MM.1S (cell line): ENCODE data around the gene ST8SIA3.

Experiments used
- EZH2 ChIP-seq: fragments of 300-600 bp; sonication (generic); optimal IDR thresholded peaks from 2 replicates; pipeline ENCODE3; 2017; ENCODE audit warnings: low read depth, mild to moderate bottlenecking, antibody characterized with exemption, low read length, mixed read lengths
- EZH2phosphoT487 ChIP-seq: fragments of 300-600 bp; sonication (generic); IDR thresholded peaks from 2 replicates; pipeline ENCODE4 v1.6.1; 2018; ENCODE audit warnings: antibody characterized with exemption, low read length
- TF ChIP-seq, protein P1 (sequence below): fragments of 300-600 bp; sonication (generic); IDR thresholded peaks from 2 replicates; pipeline ENCODE4 v1.5.1; 2016; ENCODE audit warnings: antibody characterized with exemption, low read length, mixed read lengths

DNA sequence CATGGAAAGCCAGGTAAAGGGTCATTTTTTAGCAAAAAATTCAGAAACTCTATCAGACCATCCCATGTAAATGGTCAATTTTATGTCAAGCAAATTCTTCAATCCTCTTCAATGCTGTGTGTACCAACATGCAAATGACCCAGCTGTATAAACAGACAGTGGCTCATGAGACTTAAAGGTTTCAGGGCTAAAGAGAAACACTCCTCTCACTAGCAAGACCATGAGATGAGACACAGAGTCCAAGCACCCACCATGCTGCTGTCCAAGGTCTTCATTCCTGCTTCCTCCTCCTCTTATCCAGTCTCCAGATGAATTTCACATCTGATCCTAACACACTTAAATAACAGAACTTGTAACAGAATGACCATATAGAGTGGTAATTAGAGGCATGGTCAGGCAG is 52.0 kb downstream of the ST8SIA3 start:
- TF ChIP-seq, protein P1, sequence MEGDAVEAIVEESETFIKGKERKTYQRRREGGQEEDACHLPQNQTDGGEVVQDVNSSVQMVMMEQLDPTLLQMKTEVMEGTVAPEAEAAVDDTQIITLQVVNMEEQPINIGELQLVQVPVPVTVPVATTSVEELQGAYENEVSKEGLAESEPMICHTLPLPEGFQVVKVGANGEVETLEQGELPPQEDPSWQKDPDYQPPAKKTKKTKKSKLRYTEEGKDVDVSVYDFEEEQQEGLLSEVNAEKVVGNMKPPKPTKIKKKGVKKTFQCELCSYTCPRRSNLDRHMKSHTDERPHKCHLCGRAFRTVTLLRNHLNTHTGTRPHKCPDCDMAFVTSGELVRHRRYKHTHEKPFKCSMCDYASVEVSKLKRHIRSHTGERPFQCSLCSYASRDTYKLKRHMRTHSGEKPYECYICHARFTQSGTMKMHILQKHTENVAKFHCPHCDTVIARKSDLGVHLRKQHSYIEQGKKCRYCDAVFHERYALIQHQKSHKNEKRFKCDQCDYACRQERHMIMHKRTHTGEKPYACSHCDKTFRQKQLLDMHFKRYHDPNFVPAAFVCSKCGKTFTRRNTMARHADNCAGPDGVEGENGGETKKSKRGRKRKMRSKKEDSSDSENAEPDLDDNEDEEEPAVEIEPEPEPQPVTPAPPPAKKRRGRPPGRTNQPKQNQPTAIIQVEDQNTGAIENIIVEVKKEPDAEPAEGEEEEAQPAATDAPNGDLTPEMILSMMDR, result no peak
- no peak for TF ChIP-seq EZH2phosphoT487
- TF ChIP-seq EZH2, result no peak
